ENCODE measurements around the gene PA2G4.

DNA sequence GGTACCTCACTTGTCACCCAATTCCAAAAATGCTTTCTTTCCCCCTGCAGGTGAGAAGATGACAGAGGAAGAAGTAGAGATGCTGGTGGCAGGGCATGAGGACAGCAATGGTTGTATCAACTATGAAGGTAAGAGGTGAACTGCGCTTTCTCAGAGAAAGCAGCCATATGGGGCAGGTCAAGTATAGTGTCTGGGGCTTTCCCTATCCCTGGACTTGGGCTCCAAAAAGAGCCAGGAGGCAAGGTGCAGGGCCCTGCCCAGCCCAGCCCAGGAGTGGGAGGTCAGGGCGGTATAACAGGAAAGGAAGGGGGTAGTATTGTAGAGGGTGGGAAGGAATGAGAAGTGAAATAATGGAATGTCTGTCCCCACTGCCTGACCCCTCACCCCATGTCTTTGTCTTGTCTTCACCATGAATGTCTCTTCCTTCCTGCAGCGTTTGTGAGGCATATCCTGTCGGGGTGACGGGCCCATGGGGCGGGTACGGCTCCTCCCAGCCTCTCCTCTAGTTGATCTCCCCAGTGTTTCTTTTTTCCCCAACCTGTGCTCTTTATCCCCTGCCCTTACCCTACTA, 55.9 kb downstream of the PA2G4 start:
- TF ChIP-seq, protein P1, sequence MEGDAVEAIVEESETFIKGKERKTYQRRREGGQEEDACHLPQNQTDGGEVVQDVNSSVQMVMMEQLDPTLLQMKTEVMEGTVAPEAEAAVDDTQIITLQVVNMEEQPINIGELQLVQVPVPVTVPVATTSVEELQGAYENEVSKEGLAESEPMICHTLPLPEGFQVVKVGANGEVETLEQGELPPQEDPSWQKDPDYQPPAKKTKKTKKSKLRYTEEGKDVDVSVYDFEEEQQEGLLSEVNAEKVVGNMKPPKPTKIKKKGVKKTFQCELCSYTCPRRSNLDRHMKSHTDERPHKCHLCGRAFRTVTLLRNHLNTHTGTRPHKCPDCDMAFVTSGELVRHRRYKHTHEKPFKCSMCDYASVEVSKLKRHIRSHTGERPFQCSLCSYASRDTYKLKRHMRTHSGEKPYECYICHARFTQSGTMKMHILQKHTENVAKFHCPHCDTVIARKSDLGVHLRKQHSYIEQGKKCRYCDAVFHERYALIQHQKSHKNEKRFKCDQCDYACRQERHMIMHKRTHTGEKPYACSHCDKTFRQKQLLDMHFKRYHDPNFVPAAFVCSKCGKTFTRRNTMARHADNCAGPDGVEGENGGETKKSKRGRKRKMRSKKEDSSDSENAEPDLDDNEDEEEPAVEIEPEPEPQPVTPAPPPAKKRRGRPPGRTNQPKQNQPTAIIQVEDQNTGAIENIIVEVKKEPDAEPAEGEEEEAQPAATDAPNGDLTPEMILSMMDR (IDR thresholded peaks at IDR 0.05), result no peak
- TF ChIP-seq ZFX (IDR thresholded peaks at IDR 0.05; ENCODE audit: borderline replicate concordance), result no peak
